Activated CD8-positive, alpha-beta T cell treated with anti-CD3 and anti-CD28 coated beads for 36 hours (primary cell): Measurements from ENCODE around the gene NUMB. TPM values are rescaled to one million over a fixed set of nuclear protein-coding genes. Genes with fewer than 3 reads are reported as not detected.

Source experiments
- ATAC-seq: fragments of 200-7000 bp; cut with Tn5 transposase; one replicate; pipeline ENCODE4 v1.10.0; 2021; ENCODE audit warnings: mild to moderate bottlenecking, moderate library complexity
- CTCF ChIA-PET: fragments of 350-600 bp; sonication (Branson Sonifier 250); formaldehyde crosslinking; loops from one replicate; lab custom pipeline; 2021; ENCODE audit warnings: antibody characterized with exemption; lab: Charles Lee
- POLR2A ChIA-PET: fragments of 350-600 bp; sonication (Branson Sonifier 250); formaldehyde crosslinking; loops from one replicate; lab custom pipeline; 2021; ENCODE audit warnings: antibody characterized with exemption; lab: Charles Lee
- DNase-seq: peaks from one replicate; pipeline ENCODE4 v3.0.0-alpha.2; 2020
- H3K27ac Mint-ChIP-seq: one replicate; pipeline ENCODE4 v1.8.0; 2021; ENCODE audit warnings: mild to moderate bottlenecking, mixed read lengths
- H3K27me3 Mint-ChIP-seq: one replicate; pipeline ENCODE4 v1.8.0; 2021; ENCODE audit warnings: mixed read lengths
- H3K36me3 Mint-ChIP-seq: one replicate; pipeline ENCODE4 v1.8.0; 2021; ENCODE audit warnings: low read depth, mixed read lengths
- H3K4me1 Mint-ChIP-seq: one replicate; pipeline ENCODE4 v1.8.0; 2021; ENCODE audit warnings: low read depth, mixed read lengths
- H3K4me3 Mint-ChIP-seq: one replicate; pipeline ENCODE4 v1.8.0; 2021; ENCODE audit warnings: mild to moderate bottlenecking, moderate library complexity, mixed read lengths
- H3K9me3 Mint-ChIP-seq: one replicate; pipeline ENCODE4 v1.8.0; 2021; ENCODE audit warnings: mixed read lengths
- intact Hi-C: fragments of 100-400 bp; cut with micrococcal nuclease; formaldehyde crosslinking; loops from one replicate; pipeline ENCODE4 v1.10.0; 2022
- total RNA-seq, 2 experiments: library from RNA; stranded (reverse); gene quantifications; one replicate each; pipeline ENCODE4 v1.2.3, GENCODE V29; 2021
- TF ChIP-seq, protein P1 (sequence below): fragments of 200-600 bp; IDR thresholded peaks from one replicate; pipeline ENCODE4 v1.8.0; 2022; ENCODE audit warnings: antibody characterized with exemption, mild to moderate bottlenecking

NUMB gene
- total RNA-seq, 2 experiments from 2014 or later: 31.8 to 33.0 TPM

DNA sequence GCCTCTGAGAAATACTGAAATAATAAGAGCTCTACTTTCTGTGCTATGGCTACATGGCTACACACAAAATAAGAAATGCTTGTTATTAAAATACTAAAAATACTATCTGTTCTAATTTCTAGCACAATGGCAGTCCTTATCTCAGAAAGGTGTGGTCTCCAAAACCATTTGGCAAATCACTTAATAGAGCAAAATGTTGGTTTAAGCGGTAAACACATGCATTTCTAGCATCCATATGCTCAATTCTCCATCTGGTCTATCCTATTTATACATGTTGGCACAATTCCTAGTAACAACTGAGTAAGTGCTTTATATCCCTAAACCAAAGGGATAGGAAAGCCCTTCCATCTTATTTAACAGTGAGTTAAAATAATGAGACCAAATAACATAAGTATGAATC, 114.0 kb downstream of the NUMB start:
- Mint-ChIP-seq H3K36me3 (no peaks in the 10 kb centered on the region), H3K27me3 (no peaks in the 10 kb centered on the region), H3K27ac (no peak overlapping the region), H3K9me3 (no peaks in the 10 kb centered on the region), H3K4me3 (no peak overlapping the region), H3K4me1 (no peaks in the 10 kb centered on the region)
- intact Hi-C loops: no loop called here
- DNase-seq: no peak
- ATAC-seq: no peak
- ChIA-PET CTCF (no interaction called here), POLR2A (no interaction called here)
- TF ChIP-seq, protein P1, sequence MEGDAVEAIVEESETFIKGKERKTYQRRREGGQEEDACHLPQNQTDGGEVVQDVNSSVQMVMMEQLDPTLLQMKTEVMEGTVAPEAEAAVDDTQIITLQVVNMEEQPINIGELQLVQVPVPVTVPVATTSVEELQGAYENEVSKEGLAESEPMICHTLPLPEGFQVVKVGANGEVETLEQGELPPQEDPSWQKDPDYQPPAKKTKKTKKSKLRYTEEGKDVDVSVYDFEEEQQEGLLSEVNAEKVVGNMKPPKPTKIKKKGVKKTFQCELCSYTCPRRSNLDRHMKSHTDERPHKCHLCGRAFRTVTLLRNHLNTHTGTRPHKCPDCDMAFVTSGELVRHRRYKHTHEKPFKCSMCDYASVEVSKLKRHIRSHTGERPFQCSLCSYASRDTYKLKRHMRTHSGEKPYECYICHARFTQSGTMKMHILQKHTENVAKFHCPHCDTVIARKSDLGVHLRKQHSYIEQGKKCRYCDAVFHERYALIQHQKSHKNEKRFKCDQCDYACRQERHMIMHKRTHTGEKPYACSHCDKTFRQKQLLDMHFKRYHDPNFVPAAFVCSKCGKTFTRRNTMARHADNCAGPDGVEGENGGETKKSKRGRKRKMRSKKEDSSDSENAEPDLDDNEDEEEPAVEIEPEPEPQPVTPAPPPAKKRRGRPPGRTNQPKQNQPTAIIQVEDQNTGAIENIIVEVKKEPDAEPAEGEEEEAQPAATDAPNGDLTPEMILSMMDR: no peak

DNA sequence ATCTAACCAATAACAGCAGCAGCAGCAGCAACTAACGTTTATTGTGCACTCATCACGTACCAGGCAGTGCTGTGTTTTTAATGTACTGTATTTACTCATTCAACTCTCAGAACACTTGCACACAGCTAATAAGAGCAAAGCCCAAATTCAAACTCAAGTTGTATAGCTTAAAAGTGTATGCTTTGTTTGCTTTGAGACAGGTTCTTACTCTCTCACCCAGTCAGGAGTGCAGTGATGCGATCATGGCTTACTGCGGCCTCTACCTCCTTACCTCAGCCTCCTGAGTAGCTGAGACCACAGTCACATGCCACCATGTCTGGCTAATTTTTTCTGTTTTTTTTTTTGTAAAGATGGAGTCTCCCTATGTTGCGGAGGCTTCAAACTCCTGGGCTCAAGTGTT, 115.7 kb downstream of the NUMB start:
- no peak for ATAC-seq
- Mint-ChIP-seq H3K27me3 (no peaks in the 10 kb centered on the region), H3K9me3 (no peaks in the 10 kb centered on the region), H3K4me3 (no peak overlapping the region), H3K4me1 (no peaks in the 10 kb centered on the region), H3K36me3 (no peaks in the 10 kb centered on the region), H3K27ac (no peak overlapping the region)
- ChIA-PET CTCF (no interaction called here), POLR2A (no interaction called here)
- intact Hi-C loops: no loop called here
- TF ChIP-seq, protein P1: no peak
- DNase-seq: no peak

DNA sequence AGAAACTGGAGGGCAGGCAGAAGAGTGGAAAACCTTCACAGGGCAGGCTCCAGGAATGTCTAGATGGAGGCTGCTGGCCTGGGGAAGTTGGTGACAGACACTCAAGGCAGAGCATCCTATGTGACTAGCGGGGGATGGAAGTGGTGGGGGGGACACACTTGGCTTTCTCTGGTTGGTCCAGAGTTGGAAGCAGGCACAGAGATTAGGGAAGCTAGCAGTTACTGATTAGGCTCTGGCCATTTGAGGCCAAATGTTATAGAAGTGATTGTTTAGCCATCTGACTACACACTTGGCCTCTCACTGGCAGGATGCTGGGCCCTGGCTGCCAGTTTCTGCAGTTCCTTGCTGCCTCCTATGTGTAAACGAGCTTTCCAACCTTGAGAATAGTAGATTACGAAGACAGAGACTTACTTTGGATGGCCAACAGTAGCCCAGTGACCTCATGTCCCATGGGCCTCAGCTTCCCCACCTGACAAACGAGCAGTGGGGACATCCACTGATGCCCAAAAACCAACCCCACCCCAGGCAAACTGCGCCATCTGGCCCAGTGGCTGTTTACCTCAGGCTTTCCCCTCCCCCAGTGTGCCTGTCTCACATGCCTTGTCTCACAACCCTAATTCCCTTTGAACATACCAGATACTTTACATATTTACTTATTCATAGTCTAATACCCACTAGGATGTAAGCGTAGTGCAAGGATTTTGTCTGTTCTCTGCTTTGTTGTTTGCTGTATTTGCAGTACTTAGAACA, 118.3 kb downstream of the NUMB start:
- no peaks in the 10 kb centered on the region for H3K4me1 Mint-ChIP-seq
- H3K4me3 Mint-ChIP-seq: no peak overlapping the region
- no peak overlapping the region for H3K27ac Mint-ChIP-seq
- ATAC-seq: no peak
- no peaks in the 10 kb centered on the region for H3K36me3 Mint-ChIP-seq
- TF ChIP-seq, protein P1: no peak
- POLR2A ChIA-PET: no interaction called here
- no peaks in the 10 kb centered on the region for H3K27me3 Mint-ChIP-seq
- intact Hi-C loops: no loop called here
- DNase-seq: no peak
- CTCF ChIA-PET: no interaction called here
- no peaks in the 10 kb centered on the region for H3K9me3 Mint-ChIP-seq

DNA sequence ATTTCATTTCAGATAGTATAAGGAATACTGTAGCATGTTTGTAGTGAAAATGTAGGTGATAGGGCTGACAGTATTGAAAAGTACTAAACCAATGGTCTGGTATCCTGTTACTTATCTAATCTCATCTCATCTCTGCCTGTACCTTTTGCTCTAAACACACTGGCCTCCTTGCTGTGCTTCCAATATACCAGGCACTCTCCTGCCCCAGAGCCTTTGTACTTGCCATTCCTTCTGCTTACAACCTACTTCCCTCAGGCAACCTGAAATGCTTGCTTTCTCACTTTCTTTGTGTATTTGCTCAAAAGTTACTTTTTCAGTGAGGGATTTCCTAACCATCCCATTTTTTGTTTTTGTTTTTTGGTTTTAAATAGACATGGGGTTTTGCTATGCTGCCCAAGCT, 119.1 kb downstream of the NUMB start:
- ATAC-seq: no peak
- TF ChIP-seq, protein P1: no peak
- Mint-ChIP-seq H3K9me3 (no peaks in the 10 kb centered on the region), H3K4me3 (no peak overlapping the region), H3K4me1 (no peaks in the 10 kb centered on the region), H3K27ac (no peak overlapping the region), H3K27me3 (no peaks in the 10 kb centered on the region), H3K36me3 (no peaks in the 10 kb centered on the region)
- no peak for DNase-seq
- POLR2A ChIA-PET: no interaction called here
- CTCF ChIA-PET: no interaction called here
- intact Hi-C loops: no loop called here

DNA sequence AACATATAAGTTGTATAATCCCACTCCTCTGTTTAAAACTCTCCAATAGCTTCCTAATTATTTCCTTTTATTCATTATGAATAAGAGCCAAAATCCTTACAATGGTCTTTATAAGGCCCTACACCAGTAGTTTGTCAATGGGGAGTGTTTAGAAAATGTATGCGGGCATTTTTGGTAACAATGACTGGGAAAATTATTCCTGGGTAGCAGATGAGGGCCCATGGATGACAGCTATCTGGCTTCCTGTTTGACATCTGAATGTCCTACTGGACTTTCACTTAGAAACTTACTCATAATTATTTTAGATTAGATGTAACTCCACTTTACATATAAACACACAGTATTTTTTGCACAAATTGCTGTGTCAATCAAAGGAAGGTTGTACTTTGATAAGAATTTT, 119.8 kb downstream of the NUMB start:
- Mint-ChIP-seq H3K4me3 (no peak overlapping the region), H3K27me3 (no peaks in the 10 kb centered on the region), H3K36me3 (no peaks in the 10 kb centered on the region), H3K27ac (no peak overlapping the region), H3K4me1 (no peaks in the 10 kb centered on the region), H3K9me3 (no peaks in the 10 kb centered on the region)
- ChIA-PET POLR2A (interaction anchor here (1.0 kb wide), 1 partner anchor 24 kb away, joined by 3 read pairs; no protein-coding TSS in a partner anchor), CTCF (no interaction called here)
- TF ChIP-seq, protein P1: no peak
- intact Hi-C loops: no loop called here
- no peak for ATAC-seq
- DNase-seq: no peak
